Ishikawa (cell line): ENCODE results near the gene HEATR5B.

Experiments
- CEBPB ChIP-seq: IDR thresholded peaks from 2 replicates; pipeline ENCODE4 v1.6.1; 2012
- CREB1 ChIP-seq: IDR thresholded peaks from 2 replicates; pipeline ENCODE4 v1.6.1; 2012; ENCODE audit warnings: low read depth
- EGR1 ChIP-seq: IDR thresholded peaks from 2 replicates; pipeline ENCODE4 v1.6.1; 2012
- EP300 ChIP-seq: IDR thresholded peaks from 2 replicates; pipeline ENCODE4 v1.6.1; 2012; ENCODE audit warnings: borderline replicate concordance
- FOXM1 ChIP-seq: IDR thresholded peaks from 2 replicates; pipeline ENCODE4 v1.6.1; 2012; ENCODE audit warnings: low read depth, borderline replicate concordance
- MAX ChIP-seq: IDR thresholded peaks from 2 replicates; pipeline ENCODE4 v1.6.1; 2012
- NFIC ChIP-seq: IDR thresholded peaks from 2 replicates; pipeline ENCODE4 v1.6.1; 2012
- RAD21 ChIP-seq: IDR thresholded peaks from 2 replicates; pipeline ENCODE4 v1.6.1; 2012; ENCODE audit warnings: low read depth
- REST ChIP-seq: IDR thresholded peaks from 2 replicates; pipeline ENCODE4 v1.6.1; 2012; ENCODE audit warnings: low read depth, mild to moderate bottlenecking
- TAF1 ChIP-seq: IDR thresholded peaks from 2 replicates; pipeline ENCODE4 v1.6.1; 2012; ENCODE audit warnings: low read depth, mild to moderate bottlenecking
- TCF12 ChIP-seq: IDR thresholded peaks from 2 replicates; pipeline ENCODE4 v1.6.1; 2012; ENCODE audit warnings: low read depth
- TEAD4 ChIP-seq: IDR thresholded peaks from 2 replicates; pipeline ENCODE4 v1.6.1; 2012
- USF1 ChIP-seq: IDR thresholded peaks from 2 replicates; pipeline ENCODE4 v1.6.1; 2012
- YY1 ChIP-seq: IDR thresholded peaks from 2 replicates; pipeline ENCODE4 v1.6.1; 2012; ENCODE audit warnings: low read depth
- ZBTB7A ChIP-seq: IDR thresholded peaks from 2 replicates; pipeline ENCODE4 v1.6.1; 2012; ENCODE audit warnings: low read depth

HEATR5B gene

GRCh38 chr2:37061013-37061711 is 23.0 kb downstream of the HEATR5B start:
- TF ChIP-seq ZBTB7A: no peak
- no peak for TF ChIP-seq REST
- TF ChIP-seq EP300: no peak
- no peak for TF ChIP-seq EGR1
- no peak for TF ChIP-seq TCF12
- TF ChIP-seq CEBPB: no peak
- TF ChIP-seq CREB1: no peak
- no peak for TF ChIP-seq TAF1
- TF ChIP-seq RAD21: no peak
- no peak for TF ChIP-seq MAX
- no peak for TF ChIP-seq TEAD4
- no peak for TF ChIP-seq FOXM1
- no peak for TF ChIP-seq NFIC
- TF ChIP-seq YY1: no peak
- TF ChIP-seq USF1: no peak

GRCh38 chr2:37060446-37060845 is 23.7 kb downstream of the HEATR5B start:
- TF ChIP-seq TCF12 (no peak), EGR1 (no peak), REST (no peak), MAX (no peak), USF1 (no peak), YY1 (no peak), ZBTB7A (no peak), RAD21 (no peak), CREB1 (no peak), TAF1 (no peak), TEAD4 (no peak), FOXM1 (no peak), EP300 (no peak), CEBPB (no peak)

- no peak for TF ChIP-seq NFIC
Measured at GRCh38 chr2:37059841-37060240, 24.3 kb downstream of the HEATR5B start.

- no peak for TF ChIP-seq TEAD4
- no peak for TF ChIP-seq TCF12
- TF ChIP-seq MAX: no peak
- no peak for TF ChIP-seq CEBPB
- TF ChIP-seq TAF1: no peak
- TF ChIP-seq ZBTB7A: no peak
- TF ChIP-seq EGR1: no peak
- no peak for TF ChIP-seq EP300
- TF ChIP-seq NFIC: no peak
- TF ChIP-seq USF1: no peak
- no peak for TF ChIP-seq YY1
- no peak for TF ChIP-seq RAD21
- TF ChIP-seq REST: no peak
- no peak for TF ChIP-seq FOXM1
- no peak for TF ChIP-seq CREB1
Measured at GRCh38 chr2:37052600-37053332, 31.4 kb downstream of the HEATR5B start.
